GM19395 (cell line): ENCODE data around the gene GNPTG.
A peak's percentile ranks its signal among the peaks of the same experiment; 100 is the strongest.
"Not testable (repeated sequence)": the region's sequence is repeated elsewhere in the genome, so short reads cannot be mapped to it uniquely, and the experiment has no call there.

Source experiments
- ATAC-seq: cut with Tn5 transposase; IDR thresholded peaks from one replicate; pipeline ENCODE4 v1.9.1; 2021; ENCODE audit warnings: mild to moderate bottlenecking, moderate library complexity; ENCODE audit not compliant: unreplicated experiment

GNPTG gene

GRCh38 chr16:1318268-1318545 is 33.5 kb upstream of the GNPTG start:
- ATAC-seq, result no peak

- ATAC-seq, result no peak
Measured at GRCh38 chr16:1319041-1319440, 32.7 kb upstream of the GNPTG start.

- no peak for ATAC-seq
Measured at GRCh38 chr16:1320097-1320496, 31.6 kb upstream of the GNPTG start.

- ATAC-seq, result no peak
Measured at GRCh38 chr16:1320658-1321240, 31.0 kb upstream of the GNPTG start.

GRCh38 chr16:1322407-1322806 is 29.3 kb upstream of the GNPTG start:
- ATAC-seq, result no peak

- no peak for ATAC-seq
Measured at GRCh38 chr16:1323296-1324239, 28.2 kb upstream of the GNPTG start.

GRCh38 chr16:1324286-1324826 is 27.4 kb upstream of the GNPTG start:
- no peak for ATAC-seq

- no peak for ATAC-seq
Measured at GRCh38 chr16:1325261-1325660, 26.5 kb upstream of the GNPTG start.

- no peak for ATAC-seq
Measured at GRCh38 chr16:1325673-1326371, 25.9 kb upstream of the GNPTG start.

- ATAC-seq, result no peak
Measured at GRCh38 chr16:1326391-1326790, 25.3 kb upstream of the GNPTG start.

GRCh38 chr16:1326946-1327618 is 24.6 kb upstream of the GNPTG start:
- ATAC-seq, result no peak

GRCh38 chr16:1327619-1327947 is 24.1 kb upstream of the GNPTG start:
- ATAC-seq, result no peak

- not testable (repeated sequence) for ATAC-seq
Measured at GRCh38 chr16:1328136-1328535, 23.6 kb upstream of the GNPTG start.

- not testable (repeated sequence) for ATAC-seq
Measured at GRCh38 chr16:1328961-1329360, 22.8 kb upstream of the GNPTG start.

- ATAC-seq, result no peak
Measured at GRCh38 chr16:1330260-1330914, 21.3 kb upstream of the GNPTG start.

GRCh38 chr16:1330931-1331711 is 20.6 kb upstream of the GNPTG start:
- peak; percentile 16 for ATAC-seq

- peak; percentile 52 for ATAC-seq
Measured at GRCh38 chr16:1331712-1332617, 19.8 kb upstream of the GNPTG start.

- no peak for ATAC-seq
Measured at GRCh38 chr16:1332618-1333148, 19.0 kb upstream of the GNPTG start.
